ENCODE data around the gene TJP1. TPM values are rescaled to one million over a fixed set of nuclear protein-coding genes. Genes with fewer than 3 reads are reported as not detected.
"Not testable (repeated sequence)": the region's sequence is repeated elsewhere in the genome, so short reads cannot be mapped to it uniquely, and the experiment has no call there.

The TJP1 gene
- total RNA-seq, 4 donors from 2014 or later, result 72.4 to 191 (median 136) TPM

- no peak for DNase-seq
- intact Hi-C loops (cut with DNase I; ENCODE audit: low total_unique reads), result no loop called here
- no peak for TF ChIP-seq CTCF (IDR thresholded peaks at IDR 0.05)
- TF ChIP-seq POLR2A (IDR thresholded peaks at IDR 0.05), result no peak
- no peak overlapping the region for H3K27ac ChIP-seq
- no peaks in the 10 kb centered on the region for H3K4me1 ChIP-seq
- no peak overlapping the region for H3K4me3 ChIP-seq
- no peaks in the 10 kb centered on the region for H3K9me3 ChIP-seq
- no peaks in the 10 kb centered on the region for H3K27me3 ChIP-seq
- no peaks in the 10 kb centered on the region for H3K36me3 ChIP-seq
Measured at GRCh38 chr15:29759596-29759995, 62.7 kb downstream of the TJP1 start.

- peak overlapping the region in 1 of 2 donors; percentile 44 for H3K27ac ChIP-seq
- no peaks in the 10 kb centered on the region for H3K4me1 ChIP-seq
- DNase-seq, result no peak
- TF ChIP-seq CTCF (IDR thresholded peaks at IDR 0.05) (no peak), POLR2A (IDR thresholded peaks at IDR 0.05) (no peak)
- intact Hi-C loops (cut with DNase I; ENCODE audit: low total_unique reads), result no loop called here
- no peaks in the 10 kb centered on the region for H3K36me3 ChIP-seq
- H3K9me3 ChIP-seq, result no peaks in the 10 kb centered on the region
- no peaks in the 10 kb centered on the region for H3K27me3 ChIP-seq
- H3K4me3 ChIP-seq, result no peak overlapping the region
Measured at GRCh38 chr15:29756358-29757267, 65.7 kb downstream of the TJP1 start.

- H3K36me3 ChIP-seq; DNase-seq; H3K27ac ChIP-seq; H3K4me1 ChIP-seq; H3K9me3 ChIP-seq; H3K27me3 ChIP-seq; H3K4me3 ChIP-seq; intact Hi-C loops (cut with DNase I; ENCODE audit: low total_unique reads): not testable (repeated sequence)
Measured at GRCh38 chr15:29754009-29754408, 68.3 kb downstream of the TJP1 start.

GRCh38 chr15:29753506-29753905 is 68.8 kb downstream of the TJP1 start:
- Histone ChIP-seq H3K27me3 (no peaks in the 10 kb centered on the region), H3K4me3 (no peak overlapping the region), H3K36me3 (no peaks in the 10 kb centered on the region), H3K9me3 (no peaks in the 10 kb centered on the region), H3K27ac (no peak overlapping the region), H3K4me1 (no peaks in the 10 kb centered on the region)
- no peak for DNase-seq
- intact Hi-C loops (cut with DNase I; ENCODE audit: low total_unique reads), result no loop called here
- no peak for TF ChIP-seq POLR2A (IDR thresholded peaks at IDR 0.05)
- no peak for TF ChIP-seq CTCF (IDR thresholded peaks at IDR 0.05)

GRCh38 chr15:29750754-29751153 is 71.5 kb downstream of the TJP1 start:
- DNase-seq, result no peak
- H3K9me3 ChIP-seq, result no peaks in the 10 kb centered on the region
- TF ChIP-seq POLR2A (IDR thresholded peaks at IDR 0.05) (no peak), CTCF (IDR thresholded peaks at IDR 0.05) (no peak)
- no peaks in the 10 kb centered on the region for H3K36me3 ChIP-seq
- H3K27me3 ChIP-seq, result no peaks in the 10 kb centered on the region
- H3K4me1 ChIP-seq, result no peaks in the 10 kb centered on the region
- no peak overlapping the region for H3K4me3 ChIP-seq
- intact Hi-C loops (cut with DNase I; ENCODE audit: low total_unique reads), result no loop called here
- H3K27ac ChIP-seq, result no peak overlapping the region
